OCI-LY3 (cell line): ENCODE data around the gene MMP2.

ENCODE experiments used
- CTCF ChIP-seq: fragments of 200-600, 300-600 bp; sonication (generic); IDR thresholded peaks from 2 replicates; pipeline ENCODE4 v1.5.1; 2014; ENCODE audit warnings: antibody characterized with exemption, low read length, low read depth
- EZH2phosphoT487 ChIP-seq: fragments of 200-600 bp; shearing (Covaris generic); IDR thresholded peaks from 2 replicates; pipeline ENCODE4 v1.6.1; 2018; ENCODE audit warnings: antibody characterized with exemption, mixed run types, low read depth

DNA sequence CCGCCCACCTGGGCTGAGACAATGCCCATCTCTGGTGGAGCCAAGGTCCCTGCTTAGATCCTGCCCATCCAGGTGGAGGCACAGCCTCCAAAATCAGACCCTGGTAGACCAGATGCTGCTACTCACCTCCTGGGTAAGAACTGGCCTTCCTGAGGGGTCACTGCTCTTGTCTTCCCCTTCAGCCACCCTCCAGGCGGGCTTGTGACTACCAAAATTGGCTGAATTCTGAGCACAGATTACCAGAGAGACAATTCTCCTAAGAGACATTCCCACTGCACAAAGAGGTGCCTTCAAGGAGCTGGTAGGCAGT lies 10.9 kb downstream of the MMP2 start:
- TF ChIP-seq CTCF (no peak), EZH2phosphoT487 (no peak)
